Prostate gland (tissue), 2 donors: ENCODE results near the gene JAM2. TPM values are rescaled to one million over a fixed set of nuclear protein-coding genes. Genes with fewer than 3 reads are reported as not detected.
"Not testable (repeated sequence)": the region's sequence is repeated elsewhere in the genome, so short reads cannot be mapped to it uniquely, and the experiment has no call there.

Experiments
- DNase-seq: peaks from one replicate; pipeline ENCODE4 v3.0.0-alpha.2; 2019; ENCODE audit warnings: low spot score
- H3K27ac ChIP-seq, 2 donors: fragments of 200-600 bp; sonication (generic); 2 replicates each; pipeline ENCODE4 v1.5.1; 2017 to 2019
- H3K27me3 ChIP-seq: fragments of 200-600 bp; sonication (generic); replicated peaks from 2 replicates; pipeline ENCODE4 v1.5.1; 2019; ENCODE audit not compliant: insufficient read depth
- H3K36me3 ChIP-seq, 2 donors: fragments of 200-600 bp; sonication (generic); 1 replicate in 1 of 2; 2 replicates in 1 of 2; pipeline versions ENCODE4 v1.5.1 to v1.8.1; 2017 to 2019
- H3K4me1 ChIP-seq: fragments of 200-600 bp; sonication (generic); replicated peaks from 2 replicates; pipeline ENCODE4 v1.5.1; 2019
- H3K4me3 ChIP-seq, 2 donors: fragments of 200-600 bp; sonication (generic); 2 replicates each; pipeline ENCODE4 v1.5.1; 2017 to 2019
- H3K9me3 ChIP-seq: fragments of 200-600 bp; sonication (generic); 2 replicates; pipeline ENCODE4 v1.5.1; 2017
- POLR2A ChIP-seq: fragments of 450-650 bp; IDR thresholded peaks from one replicate; pipeline ENCODE4 v1.6.1; 2016; ENCODE audit warnings: antibody characterized with exemption, mild to moderate bottlenecking
- POLR2AphosphoS5 ChIP-seq: sonication (generic); formaldehyde crosslinking; IDR thresholded peaks from one replicate; pipeline ENCODE4 v1.6.1; 2017; ENCODE audit warnings: antibody characterized with exemption
- WGBS: methylation state at CpG from one replicate; pipeline ENCODE4 v1.1.5; 2018; 5-methylcytosine and 5-hydroxymethylcytosine counted together
- intact Hi-C: fragments of 100-400 bp; cut with DNase I; formaldehyde crosslinking; loops from one replicate; pipeline ENCODE4 v1.14.2; 2022
- total RNA-seq, 2 donors: library from RNA; depleted of rRNA; stranded (reverse); fragments of >200 nt; gene quantifications; one replicate each; pipeline ENCODE4 v1.1.0, GENCODE V29; 2016
- TF ChIP-seq, protein P1 (sequence below), 4 experiments: fragments of 200-600 bp in 2 of 4; fragments of 450-650 bp in 2 of 4; sonication (generic) in 2 of 4; IDR thresholded peaks; 1 replicate in 3 of 4; 2 replicates in 1 of 4; pipeline ENCODE4 v1.5.1; 2016 to 2019; ENCODE audit warnings: antibody characterized with exemption in 4 of 4, mild to moderate bottlenecking in 2 of 4, moderate library complexity in 2 of 4

JAM2 gene
- total RNA-seq, 2 donors from 2014 or later: 8.2 to 66.6 TPM

GRCh38 chr21:25687787-25688186, 48.7 kb downstream of the JAM2 start:
- TF ChIP-seq POLR2AphosphoS5 (no peak), POLR2A (no peak)
- TF ChIP-seq, protein P1, sequence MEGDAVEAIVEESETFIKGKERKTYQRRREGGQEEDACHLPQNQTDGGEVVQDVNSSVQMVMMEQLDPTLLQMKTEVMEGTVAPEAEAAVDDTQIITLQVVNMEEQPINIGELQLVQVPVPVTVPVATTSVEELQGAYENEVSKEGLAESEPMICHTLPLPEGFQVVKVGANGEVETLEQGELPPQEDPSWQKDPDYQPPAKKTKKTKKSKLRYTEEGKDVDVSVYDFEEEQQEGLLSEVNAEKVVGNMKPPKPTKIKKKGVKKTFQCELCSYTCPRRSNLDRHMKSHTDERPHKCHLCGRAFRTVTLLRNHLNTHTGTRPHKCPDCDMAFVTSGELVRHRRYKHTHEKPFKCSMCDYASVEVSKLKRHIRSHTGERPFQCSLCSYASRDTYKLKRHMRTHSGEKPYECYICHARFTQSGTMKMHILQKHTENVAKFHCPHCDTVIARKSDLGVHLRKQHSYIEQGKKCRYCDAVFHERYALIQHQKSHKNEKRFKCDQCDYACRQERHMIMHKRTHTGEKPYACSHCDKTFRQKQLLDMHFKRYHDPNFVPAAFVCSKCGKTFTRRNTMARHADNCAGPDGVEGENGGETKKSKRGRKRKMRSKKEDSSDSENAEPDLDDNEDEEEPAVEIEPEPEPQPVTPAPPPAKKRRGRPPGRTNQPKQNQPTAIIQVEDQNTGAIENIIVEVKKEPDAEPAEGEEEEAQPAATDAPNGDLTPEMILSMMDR (IDR thresholded peaks at IDR 0.05): no peak
- H3K27ac ChIP-seq: no peak overlapping the region
- 83% methylated on average over 4 of the region's 4 CpGs for WGBS
- intact Hi-C loops: no loop called here
- no peak for DNase-seq
- no peaks in the 10 kb centered on the region for H3K36me3 ChIP-seq
- H3K4me1 ChIP-seq: no peaks in the 10 kb centered on the region
- no peaks in the 10 kb centered on the region for H3K9me3 ChIP-seq
- no peaks in the 10 kb centered on the region for H3K27me3 ChIP-seq
- H3K4me3 ChIP-seq: no peak overlapping the region

DNA sequence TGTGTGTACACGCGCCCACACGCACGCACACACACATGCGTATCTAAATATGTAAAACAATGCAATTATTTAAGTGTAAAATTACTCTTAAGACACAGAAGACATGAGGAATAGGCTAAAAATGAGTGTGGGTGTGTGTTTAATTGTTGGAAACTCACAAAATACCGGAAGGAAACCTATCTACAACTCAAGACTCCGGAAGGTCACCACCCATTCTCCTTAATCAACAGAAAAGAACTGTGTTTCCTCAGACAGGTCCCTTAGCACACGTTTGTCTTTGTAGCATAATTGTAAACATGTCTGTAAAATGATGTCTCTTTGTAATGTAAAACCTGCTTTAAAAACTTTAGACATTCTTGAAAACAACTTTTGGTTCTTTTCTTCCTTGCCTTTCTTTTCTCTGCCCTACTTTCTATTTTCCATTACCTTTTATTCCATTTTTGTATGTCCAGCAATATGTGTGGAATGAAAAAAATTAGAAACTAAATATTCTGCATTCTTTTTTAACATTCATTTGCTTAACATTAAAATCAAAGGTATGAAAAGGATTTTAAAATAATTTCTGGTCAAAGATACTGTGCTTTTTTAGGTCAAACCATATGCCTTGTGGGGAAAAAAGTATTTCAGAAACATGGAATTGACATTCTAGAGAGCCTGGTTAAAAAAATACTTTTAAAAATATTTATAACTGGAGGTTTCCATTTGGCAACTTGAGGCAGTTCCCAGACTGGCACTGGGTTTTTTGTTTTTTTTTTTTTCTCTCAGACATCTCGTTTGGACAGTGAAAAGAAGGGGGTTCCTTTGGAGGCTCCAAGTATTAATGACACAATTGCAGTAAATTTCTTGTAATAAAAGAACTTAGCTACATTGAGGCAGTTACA, 49.5 kb downstream of the JAM2 start:
- Histone ChIP-seq H3K4me1 (no peaks in the 10 kb centered on the region), H3K27ac (no peak overlapping the region), H3K27me3 (no peaks in the 10 kb centered on the region), H3K36me3 (no peaks in the 10 kb centered on the region), H3K4me3 (no peak overlapping the region), H3K9me3 (no peaks in the 10 kb centered on the region)
- WGBS: 68% methylated on average over 9 of the region's 9 CpGs
- TF ChIP-seq POLR2AphosphoS5: no peak
- TF ChIP-seq POLR2A: no peak
- TF ChIP-seq, protein P1 (IDR thresholded peaks at IDR 0.05): no peak
- intact Hi-C loops: no loop called here
- DNase-seq: no peak

GRCh38 chr21:25689226-25689625, 50.2 kb downstream of the JAM2 start:
- Histone ChIP-seq H3K4me3 (no peak overlapping the region), H3K9me3 (no peaks in the 10 kb centered on the region), H3K4me1 (no peaks in the 10 kb centered on the region), H3K27me3 (no peaks in the 10 kb centered on the region), H3K36me3 (no peaks in the 10 kb centered on the region), H3K27ac (no peak overlapping the region)
- no peak for TF ChIP-seq POLR2A
- TF ChIP-seq POLR2AphosphoS5: no peak
- TF ChIP-seq, protein P1 (IDR thresholded peaks at IDR 0.05): no peak
- no peak for DNase-seq
- 71% methylated on average over 1 of the region's 1 CpG for WGBS
- intact Hi-C loops: no loop called here

- WGBS: 89% methylated on average over 3 of the region's 3 CpGs
- H3K27ac ChIP-seq: no peak overlapping the region
- no peaks in the 10 kb centered on the region for H3K9me3 ChIP-seq
- TF ChIP-seq, protein P1 (IDR thresholded peaks at IDR 0.05): no peak
- TF ChIP-seq POLR2A (no peak), POLR2AphosphoS5 (no peak)
- H3K36me3 ChIP-seq: no peaks in the 10 kb centered on the region
- DNase-seq: no peak
- H3K4me1 ChIP-seq: no peaks in the 10 kb centered on the region
- H3K4me3 ChIP-seq: no peak overlapping the region
- H3K27me3 ChIP-seq: no peaks in the 10 kb centered on the region
- intact Hi-C loops: no loop called here
Measured at GRCh38 chr21:25691976-25692375, 52.9 kb downstream of the JAM2 start.

GRCh38 chr21:25695461-25695860, 56.4 kb downstream of the JAM2 start:
- H3K27me3 ChIP-seq, intact Hi-C loops, DNase-seq, H3K4me3 ChIP-seq, H3K36me3 ChIP-seq, H3K27ac ChIP-seq, H3K4me1 ChIP-seq, H3K9me3 ChIP-seq: not testable (repeated sequence)
- 91% methylated on average over 29 of the region's 36 CpGs for WGBS
